GM21717 (cell line): ENCODE results near the gene GNL3.
"Not testable (repeated sequence)": the region's sequence is repeated elsewhere in the genome, so short reads cannot be mapped to it uniquely, and the experiment has no call there.

Experiments
- ATAC-seq: cut with Tn5 transposase; IDR thresholded peaks from one replicate; pipeline ENCODE4 v1.9.1; 2021; ENCODE audit warnings: mild to moderate bottlenecking, moderate library complexity; ENCODE audit not compliant: unreplicated experiment

GNL3 gene, protein sequence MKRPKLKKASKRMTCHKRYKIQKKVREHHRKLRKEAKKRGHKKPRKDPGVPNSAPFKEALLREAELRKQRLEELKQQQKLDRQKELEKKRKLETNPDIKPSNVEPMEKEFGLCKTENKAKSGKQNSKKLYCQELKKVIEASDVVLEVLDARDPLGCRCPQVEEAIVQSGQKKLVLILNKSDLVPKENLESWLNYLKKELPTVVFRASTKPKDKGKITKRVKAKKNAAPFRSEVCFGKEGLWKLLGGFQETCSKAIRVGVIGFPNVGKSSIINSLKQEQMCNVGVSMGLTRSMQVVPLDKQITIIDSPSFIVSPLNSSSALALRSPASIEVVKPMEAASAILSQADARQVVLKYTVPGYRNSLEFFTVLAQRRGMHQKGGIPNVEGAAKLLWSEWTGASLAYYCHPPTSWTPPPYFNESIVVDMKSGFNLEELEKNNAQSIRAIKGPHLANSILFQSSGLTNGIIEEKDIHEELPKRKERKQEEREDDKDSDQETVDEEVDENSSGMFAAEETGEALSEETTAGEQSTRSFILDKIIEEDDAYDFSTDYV

DNA sequence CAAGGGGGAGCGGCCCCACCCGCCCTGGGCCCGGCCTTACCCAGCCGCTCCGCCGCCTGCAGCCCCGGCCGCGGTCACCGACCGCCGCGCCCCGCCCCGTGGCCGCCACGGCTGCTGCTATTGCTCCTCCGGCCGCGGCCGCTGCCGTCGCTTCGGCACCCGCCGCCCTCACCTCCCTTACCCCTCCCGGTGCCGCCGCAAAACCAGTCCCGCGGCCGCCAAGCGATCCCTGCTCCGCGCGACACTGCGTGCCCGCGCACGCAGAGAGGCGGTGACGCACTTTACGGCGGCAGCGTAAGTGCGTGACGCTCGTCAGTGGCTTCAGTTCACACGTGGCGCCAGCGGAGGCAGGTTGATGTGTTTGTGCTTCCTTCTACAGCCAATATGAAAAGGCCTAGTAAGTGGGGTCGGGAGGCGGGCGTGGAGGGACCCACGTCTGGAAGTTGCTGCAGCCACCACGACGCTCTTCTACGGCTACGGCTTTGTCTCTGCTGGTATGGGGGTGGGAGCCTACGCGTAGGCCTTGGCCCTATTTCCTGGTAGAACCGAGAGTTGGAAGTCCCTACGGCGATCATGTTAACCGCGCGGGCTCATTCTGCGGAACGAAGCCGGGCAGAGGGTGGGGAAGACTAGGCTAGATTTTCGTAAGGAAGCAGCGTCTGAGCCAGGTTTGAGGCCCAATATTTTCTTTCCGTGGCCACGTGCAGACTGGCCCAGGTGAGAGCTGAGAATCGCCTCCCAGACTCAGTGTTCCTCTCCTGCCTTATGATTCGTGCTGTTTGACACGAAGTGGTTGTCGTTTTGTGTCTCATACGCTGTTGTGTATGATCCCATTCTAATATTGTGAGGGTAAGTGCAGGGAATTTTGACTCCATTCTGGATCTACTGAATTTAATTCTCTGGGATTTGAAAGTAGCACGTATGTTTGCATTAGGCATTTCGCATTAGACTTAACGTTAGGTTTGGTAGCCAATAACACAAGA lies at the start of gene GNL3, which contains the start of gene PBRM1:
Gene GNL3, plus strand, starts transcription at position 324 of the 983 bp plus-strand sequence. Its CDS starts 61 bp downstream, at position 385.
Gene PBRM1, minus strand, starts transcription at position 205 of the 983 bp plus-strand sequence.
- ATAC-seq: peak; percentile 52

DNA sequence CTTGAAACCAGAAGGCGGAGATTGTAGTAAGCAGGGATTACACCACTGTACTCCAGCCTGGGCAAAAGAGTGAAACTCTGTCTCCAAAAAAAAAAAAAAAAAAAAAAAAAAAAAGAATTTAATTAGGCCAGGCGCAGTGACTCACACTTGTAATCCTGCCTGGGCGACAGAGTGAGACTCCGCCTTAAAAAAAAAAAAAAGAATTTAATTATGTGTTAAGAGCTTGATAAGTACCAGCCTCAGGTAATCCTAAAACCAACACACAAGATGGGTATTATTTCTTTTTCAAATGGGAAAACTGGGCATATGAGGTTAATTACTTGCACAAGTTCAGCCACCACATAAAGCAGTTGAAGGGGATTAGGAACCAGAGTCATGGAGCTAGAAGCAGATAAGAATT lies 49.2 kb upstream of the GNL3 start:
- no peak for ATAC-seq

DNA sequence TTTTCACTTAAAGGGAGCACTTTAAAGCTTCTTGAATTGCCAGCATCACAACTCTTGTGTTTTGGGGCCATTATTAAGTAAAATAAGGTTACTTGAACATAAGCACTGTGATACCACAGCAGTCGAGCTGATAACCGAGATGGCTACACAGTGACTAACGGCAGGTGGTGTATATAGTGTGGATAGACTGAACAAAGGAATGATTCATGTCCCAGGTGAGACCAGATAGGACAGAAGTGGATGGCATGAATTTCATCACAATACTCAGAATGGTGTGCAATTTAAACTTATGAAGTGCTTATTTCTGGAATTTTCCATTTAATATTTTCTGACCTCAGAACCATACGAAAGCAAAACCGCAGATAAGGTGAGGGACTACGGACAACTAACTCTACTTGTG lies 40.3 kb upstream of the GNL3 start:
- ATAC-seq: no peak

DNA sequence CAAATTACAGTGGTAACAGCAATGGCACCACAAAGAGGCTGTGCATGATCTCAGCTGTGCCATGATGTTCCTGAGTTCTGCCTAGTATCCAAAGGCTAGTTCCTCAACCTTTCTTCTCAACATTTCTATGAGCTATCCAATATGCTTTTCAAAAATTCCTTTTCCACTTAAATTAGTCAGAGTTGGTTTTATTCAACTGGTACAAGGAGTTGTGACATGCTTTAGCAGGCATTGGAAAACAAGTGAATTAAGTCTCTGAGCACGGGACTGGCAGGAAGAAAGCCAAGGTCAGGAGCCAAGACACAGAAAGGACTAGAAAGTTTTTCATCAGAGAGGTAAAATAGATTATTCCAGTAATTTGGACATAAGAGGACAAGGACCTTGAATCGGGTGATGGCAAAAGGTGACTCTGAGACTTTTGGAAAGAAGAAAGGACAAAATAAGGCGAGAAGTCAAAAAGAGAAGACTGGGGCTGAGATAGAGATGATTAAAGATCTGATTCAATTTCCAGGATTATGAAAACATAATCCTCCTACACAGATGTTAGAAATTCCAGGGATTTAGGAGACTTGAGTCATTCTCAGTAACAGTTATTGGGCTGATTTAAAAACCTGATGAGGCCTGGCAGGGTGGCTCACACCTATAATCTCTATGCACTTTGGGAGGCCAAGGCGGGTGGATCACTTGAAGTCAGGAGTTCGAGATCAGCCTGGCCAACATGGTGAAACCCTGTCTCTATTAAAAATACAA lies 36.2 kb upstream of the GNL3 start:
- no peak for ATAC-seq

DNA sequence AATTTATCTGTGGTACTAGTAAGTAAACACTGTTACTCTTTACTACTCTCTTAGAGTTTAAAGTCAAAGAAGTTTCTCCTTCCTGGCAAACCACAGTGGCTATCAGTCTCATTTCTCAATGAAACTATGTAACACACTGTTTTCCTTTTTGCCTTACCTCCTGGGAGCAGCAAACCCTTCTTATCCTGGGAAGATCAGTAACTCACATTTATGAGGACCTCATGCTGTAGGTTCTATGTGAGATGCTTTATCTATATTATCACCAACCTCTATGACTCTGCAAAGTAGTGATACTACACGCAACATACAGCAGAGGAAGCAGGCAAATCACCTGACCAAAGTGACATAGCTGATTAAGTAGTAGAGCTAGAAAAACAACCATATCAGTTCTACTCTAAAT lies 35.4 kb upstream of the GNL3 start:
- ATAC-seq: no peak

DNA sequence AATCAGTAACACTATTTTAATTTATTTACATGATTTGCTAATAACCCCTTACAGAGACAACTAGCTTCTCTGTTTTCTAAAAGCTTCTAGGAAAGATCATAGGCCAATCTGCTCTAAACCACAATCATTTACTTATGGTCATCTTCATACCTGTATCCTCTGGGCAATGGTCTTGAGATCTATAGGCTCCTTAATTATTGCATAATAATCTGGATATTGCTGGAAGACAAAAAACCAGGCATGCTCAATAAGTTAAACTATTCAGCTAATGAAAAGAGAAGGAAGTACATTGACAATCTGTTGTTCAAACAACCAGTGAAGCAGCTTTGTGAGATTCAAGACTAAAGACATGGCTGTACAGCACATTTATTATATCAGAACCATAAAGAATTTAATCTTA lies 34.2 kb upstream of the GNL3 start:
- no peak for ATAC-seq

DNA sequence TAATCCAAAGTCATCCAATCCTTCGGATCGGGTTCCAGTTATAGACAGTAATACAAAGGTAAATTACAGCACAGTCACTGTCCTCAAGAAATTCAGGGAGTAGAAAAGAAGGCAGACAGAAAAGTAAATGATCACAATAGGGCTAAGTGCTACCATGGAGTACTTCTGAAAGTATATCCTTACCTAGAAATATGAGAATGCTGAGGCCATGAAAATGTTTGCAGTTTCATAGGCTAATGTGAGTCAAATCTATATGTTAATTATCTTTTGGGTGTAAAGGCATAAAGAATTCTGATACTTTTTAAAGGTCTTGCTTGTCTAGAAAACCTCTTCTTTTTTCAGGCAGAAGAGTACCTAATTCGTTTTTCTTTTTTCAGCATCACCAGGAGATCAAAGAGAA lies 29.9 kb upstream of the GNL3 start:
- no peak for ATAC-seq

DNA sequence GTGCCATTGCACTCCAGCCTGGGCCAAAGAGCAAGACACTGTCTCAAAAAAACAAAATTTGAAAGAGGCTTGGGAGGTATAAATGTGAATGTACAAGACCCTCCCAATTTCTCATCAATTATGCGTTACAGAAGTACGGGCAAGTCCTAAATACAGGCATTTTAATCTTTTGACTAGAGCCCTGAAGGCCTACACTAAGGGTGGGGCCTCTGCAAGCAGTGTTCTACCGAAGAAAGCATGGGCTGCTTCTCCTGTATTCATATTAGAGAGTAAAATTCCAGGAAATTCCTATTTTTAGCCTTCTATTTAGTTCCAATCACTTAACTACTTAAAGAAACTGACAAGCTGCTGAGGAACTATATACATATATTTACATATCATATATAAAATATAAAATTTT lies 25.8 kb upstream of the GNL3 start:
- no peak for ATAC-seq

DNA sequence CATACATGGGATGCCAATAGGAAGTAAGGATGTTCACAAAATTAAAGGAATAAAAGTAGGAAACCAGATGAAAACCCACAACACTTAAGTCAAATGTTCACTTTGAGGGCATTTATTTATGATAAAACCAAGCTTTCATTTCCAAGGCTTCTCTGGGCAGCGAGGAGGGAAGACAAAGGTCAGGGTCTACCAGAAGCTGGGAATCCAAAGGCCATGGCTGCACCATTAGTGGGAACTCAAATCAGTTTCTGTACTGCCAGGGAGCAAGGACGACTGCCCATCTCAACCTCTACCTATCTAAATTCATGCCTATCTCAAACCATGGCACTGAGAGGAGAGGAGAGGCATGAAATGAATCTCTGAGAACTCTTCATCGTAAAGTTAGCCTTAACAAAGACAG lies 22.7 kb upstream of the GNL3 start:
- no peak for ATAC-seq

DNA sequence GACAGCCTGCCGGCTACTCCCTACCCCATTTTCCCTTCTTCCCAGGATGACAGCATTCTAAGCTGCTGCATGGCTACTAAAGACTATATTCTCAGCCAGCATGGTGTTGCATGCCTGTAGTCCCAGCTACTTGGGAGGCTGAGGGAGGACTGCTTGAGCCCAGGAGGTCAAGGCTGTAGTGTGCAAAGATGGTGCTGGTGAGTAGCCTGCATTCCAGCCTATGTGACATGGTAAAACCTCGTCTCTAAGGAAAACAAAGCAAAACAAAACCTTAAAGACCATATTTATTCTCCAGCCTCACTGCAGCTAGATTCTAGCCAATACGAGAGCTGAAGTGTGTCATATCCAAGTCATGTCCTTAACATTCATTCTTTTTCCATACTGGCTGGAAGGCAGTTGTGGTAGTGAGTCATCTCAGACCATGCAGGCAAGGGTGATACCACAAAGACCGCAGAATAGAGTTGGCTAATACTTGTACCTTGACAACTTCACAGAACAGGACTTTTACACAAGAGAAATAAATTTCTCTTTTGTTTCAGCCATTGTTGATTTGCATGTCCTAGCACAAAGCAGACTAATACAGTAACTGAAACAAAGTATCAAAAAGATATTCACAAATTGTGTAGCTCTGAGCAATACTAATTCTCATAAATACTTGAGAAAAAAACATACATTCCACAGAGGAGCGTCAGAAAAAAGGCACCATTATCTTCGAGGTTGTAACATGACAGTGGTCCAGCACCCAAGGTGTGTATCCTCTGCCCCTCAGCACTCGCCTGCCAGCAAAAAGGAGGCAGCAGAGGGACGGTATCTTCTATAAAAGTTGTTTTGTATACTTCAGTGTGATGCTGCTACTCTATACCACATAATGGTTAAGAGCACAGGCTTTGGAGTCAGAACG lies 15.0 kb upstream of the GNL3 start:
- peak; percentile 81 for ATAC-seq

DNA sequence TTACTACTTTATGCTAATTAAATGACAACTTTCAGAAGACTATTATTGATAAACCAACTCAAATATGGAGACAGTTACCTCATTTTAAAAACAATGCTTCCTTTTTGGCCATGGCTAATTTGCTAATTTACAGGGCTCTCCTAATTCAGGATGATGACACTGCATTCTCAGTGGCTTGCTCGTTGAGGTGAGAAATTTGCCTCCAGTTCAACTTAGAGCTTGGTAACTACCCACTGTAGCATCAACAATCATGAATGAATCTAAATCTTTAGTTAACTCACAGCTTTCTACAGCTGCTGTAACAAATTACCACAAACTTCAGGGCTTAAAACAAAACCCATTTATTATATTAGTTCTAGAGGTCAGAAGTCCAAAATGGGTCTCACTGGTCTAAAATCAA lies 14.2 kb upstream of the GNL3 start:
- ATAC-seq: no peak

DNA sequence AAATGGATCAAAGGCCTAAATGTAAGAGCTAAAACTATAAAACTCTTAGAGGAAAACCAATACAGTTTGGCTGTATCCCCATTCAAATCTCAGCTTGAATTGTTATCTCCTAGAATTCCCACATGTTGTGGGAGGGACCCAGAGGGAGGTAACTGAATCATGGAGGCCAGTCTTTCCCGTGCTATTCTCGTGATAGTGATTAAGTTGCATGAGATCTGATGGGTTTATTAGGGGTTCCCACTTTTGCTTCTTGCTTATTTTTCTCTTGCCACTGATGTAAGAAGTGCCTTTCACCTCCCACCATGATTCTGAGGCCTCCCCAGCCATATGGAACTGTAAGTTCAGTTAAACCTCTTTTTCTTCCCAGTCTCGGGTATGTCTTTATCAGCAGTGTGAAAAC lies 9.6 kb upstream of the GNL3 start:
- not testable (repeated sequence) for ATAC-seq

DNA sequence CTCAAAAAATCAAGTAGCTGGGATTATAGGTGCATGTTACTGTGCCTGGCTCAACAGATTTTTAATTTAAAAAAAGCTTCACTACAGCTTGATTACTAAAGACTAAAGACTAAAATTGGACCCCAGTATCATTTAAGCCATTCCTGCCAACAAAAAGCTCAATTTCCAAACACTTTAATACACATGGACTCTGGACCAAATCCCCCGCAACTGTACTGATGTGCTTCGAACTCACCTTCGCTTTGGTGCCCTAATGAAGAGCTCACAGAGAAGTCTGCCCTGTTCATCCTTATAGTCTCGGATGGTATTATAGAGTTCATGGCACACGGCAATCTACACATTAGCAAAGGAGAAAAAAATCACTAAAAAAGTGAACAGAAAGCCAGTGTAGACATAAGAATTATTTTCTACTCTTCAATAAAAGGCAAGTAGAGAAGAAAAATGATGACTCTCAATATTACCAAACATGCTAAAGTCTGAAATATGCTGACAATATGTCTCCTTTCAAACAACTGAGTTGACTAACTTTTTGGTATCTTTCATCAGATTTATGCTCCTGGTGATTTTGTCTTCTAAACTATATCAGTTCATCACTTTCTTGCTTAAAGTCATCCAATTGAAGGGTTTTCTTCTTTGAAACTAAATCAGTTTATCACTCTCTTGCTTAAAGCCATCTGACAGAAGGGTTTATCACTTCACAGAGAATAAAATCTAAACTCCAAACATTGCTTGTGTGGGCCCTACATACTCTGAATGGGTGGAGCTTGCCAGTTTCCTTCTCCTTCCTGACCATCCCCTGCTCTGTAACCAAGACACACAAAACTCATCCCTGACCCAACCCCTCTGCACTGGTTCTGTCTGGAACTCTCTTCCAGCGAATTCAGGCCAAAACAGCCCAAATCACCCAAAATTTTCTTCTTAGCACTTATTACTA lies 7.3 kb upstream of the GNL3 start:
- no peak for ATAC-seq

DNA sequence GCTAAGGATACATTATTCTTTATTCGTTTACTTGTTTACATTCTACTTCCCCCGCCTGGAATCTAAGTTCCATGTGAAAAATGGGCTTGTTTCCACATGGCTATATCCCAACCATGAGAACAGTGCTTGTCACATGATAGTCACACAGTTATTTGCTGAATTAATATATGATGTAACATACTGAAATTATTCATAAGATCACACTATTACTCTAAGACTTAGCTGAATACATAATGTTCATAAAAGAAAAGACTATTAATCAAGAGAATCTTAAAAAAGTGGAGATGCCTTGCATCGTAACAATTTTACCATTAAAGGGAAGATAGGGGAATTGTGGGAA lies 6.7 kb upstream of the GNL3 start:
- no peak for ATAC-seq

DNA sequence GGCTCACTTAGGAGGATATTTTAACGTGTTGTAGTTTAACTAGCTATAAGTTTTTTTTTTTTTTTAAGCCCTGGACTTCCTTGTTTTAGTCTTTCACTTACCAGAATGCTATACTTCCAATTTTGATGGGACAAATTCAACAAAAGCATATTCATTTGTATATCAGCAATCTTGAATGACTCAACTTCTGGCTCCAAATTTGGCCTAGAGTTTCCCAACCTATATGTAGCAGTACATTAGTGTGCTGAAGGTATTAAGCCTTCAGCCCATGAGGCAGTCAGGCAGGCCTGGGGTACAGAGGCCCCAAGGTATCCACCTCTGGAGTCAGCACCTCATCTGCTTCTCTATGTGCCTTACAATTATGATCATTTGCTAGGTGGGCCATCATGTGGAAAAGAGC lies 6.0 kb upstream of the GNL3 start:
- no peak for ATAC-seq

DNA sequence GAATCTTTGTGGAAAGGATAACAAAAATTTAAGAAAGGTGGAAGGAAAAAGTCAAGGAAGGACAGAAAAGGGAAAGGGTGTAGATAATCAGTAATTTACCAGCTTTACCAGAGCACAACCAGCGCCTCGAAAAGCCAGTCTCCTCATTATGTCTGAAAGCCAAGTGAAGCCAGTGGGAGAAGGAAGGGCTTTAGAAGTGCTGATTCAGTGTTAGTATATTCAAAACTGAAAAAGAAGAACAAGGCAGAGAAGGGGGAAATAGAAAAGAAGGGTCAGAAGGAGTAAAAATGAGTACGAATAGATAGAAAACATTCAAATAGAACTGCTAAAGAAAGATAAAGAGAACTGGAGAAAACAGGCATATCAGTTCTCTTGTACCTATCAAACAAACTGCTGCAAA lies 4.2 kb upstream of the GNL3 start:
- ATAC-seq: no peak

DNA sequence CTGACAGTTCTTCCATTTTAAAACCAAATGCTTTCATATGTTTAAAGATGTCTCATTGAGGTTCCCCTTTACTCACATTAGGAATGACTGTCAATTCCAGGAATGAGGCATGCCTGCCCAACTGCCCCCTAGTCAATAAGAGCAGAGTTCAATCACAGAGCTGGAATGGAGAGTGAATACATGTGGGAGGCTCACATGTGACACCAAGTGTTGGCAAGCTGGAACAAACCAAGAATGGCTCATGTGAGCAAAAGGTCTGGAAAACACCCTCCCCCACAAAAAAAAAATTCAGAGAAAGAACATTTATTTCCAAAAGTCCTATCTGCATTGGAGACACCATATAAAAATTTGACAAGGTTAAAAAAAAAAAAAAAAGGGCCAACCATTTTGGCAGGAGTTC lies 3.8 kb upstream of the GNL3 start:
- no peak for ATAC-seq

DNA sequence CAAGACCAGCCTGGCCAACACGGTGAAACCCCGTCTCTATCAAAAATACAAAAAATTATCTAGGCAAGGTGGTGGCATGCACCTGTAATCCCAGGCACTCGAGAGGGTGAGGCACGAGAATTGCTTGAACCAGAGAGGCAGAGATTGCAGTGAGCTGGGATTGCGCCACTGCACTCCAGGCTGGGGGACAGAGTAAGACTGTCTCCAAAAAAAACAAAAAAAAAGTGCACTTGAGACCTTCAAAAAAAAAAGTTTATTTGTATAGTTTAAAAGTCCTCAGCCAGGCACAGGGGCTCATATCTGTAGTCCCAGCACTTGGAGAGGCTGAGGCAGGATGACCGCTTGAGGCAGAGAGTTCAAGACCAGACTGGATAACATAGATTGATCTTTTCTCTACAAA lies 2.2 kb upstream of the GNL3 start:
- no peak for ATAC-seq

DNA sequence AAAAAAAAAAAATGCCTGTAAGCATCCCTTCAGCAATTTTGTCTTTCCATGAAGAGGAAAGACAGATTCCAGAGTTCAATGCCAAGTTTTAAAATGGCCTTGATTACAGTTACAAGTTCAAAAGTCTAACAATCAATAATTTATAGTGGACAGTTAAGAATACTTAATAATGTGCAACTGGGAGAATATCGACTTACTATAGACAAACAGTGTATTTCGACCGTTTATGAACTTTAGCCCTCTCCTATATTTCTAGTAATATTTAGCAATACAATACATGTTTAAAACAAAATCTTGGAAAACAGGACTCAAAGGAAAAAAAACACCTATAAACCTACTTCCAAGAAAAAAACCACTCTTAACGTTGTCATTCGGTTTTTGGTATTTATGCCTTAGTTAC lies 1.6 kb upstream of the GNL3 start:
- no peak for ATAC-seq
